Astrocyte (in vitro differentiated cells and primary cell): Measurements from ENCODE around the gene ARSI. TPM values are rescaled to one million over a fixed set of nuclear protein-coding genes. Genes with fewer than 3 reads are reported as not detected.

Source experiments
- DNase-seq: peaks from one replicate; pipeline ENCODE4 v3.0.0-alpha.2; 2010; ENCODE audit warnings: low read depth
- FAIRE-seq: peaks from 2 replicates; lab custom pipeline; 2011; peaks lifted over from hg19 to GRCh38; lab: Jason Lieb, UNC
- H2AFZ ChIP-seq: 2 replicates; pipeline ENCODE4 v1.6.0; 2012; ENCODE audit warnings: low read depth, low read length, inconsistent platforms
- H3K27ac ChIP-seq: 2 replicates; pipeline ENCODE4 v1.5.1; 2011; ENCODE audit warnings: low read depth, low read length, inconsistent platforms
- H3K27me3 ChIP-seq: 2 replicates; pipeline ENCODE4 v1.6.0; 2011; ENCODE audit warnings: low read length, inconsistent platforms; ENCODE audit not compliant: insufficient read depth
- H3K36me3 ChIP-seq: 2 replicates; pipeline ENCODE4 v1.5.1; 2011; ENCODE audit warnings: low read length, inconsistent platforms; ENCODE audit not compliant: insufficient read depth
- H3K4me1 ChIP-seq: 2 replicates; pipeline ENCODE4 v1.5.1; 2011; ENCODE audit warnings: low read length, inconsistent platforms; ENCODE audit not compliant: insufficient read depth
- H3K4me2 ChIP-seq: 2 replicates; pipeline ENCODE4 v1.6.0; 2012; ENCODE audit warnings: low read length, inconsistent platforms
- H3K4me3 ChIP-seq: 2 replicates; pipeline ENCODE4 v1.5.1; 2011; ENCODE audit warnings: low read depth, mild to moderate bottlenecking, low read length, inconsistent platforms; ENCODE audit not compliant: insufficient read depth
- H3K79me2 ChIP-seq: 2 replicates; pipeline ENCODE4 v1.6.0; 2012; ENCODE audit warnings: mild to moderate bottlenecking, low read length, inconsistent platforms; ENCODE audit not compliant: insufficient read depth
- H3K9ac ChIP-seq: 2 replicates; pipeline ENCODE4 v1.6.0; 2012; ENCODE audit warnings: mild to moderate bottlenecking, low read length, inconsistent platforms
- H3K9me3 ChIP-seq: 2 replicates; pipeline ENCODE4 v1.5.1; 2012; ENCODE audit warnings: low read depth, mild to moderate bottlenecking, low read length, inconsistent platforms; ENCODE audit not compliant: insufficient read depth
- H4K20me1 ChIP-seq: 2 replicates; pipeline ENCODE4 v1.6.0; 2012; ENCODE audit warnings: low read length, inconsistent platforms; ENCODE audit not compliant: insufficient read depth
- H3K27ac Mint-ChIP-seq: one replicate; pipeline ENCODE4 v1.8.0; 2021; ENCODE audit warnings: mild to moderate bottlenecking, mixed read lengths; ENCODE audit not compliant: unreplicated experiment
- H3K27me3 Mint-ChIP-seq: one replicate; pipeline ENCODE4 v1.8.0; 2021; ENCODE audit warnings: low read depth, mixed read lengths; ENCODE audit not compliant: unreplicated experiment
- H3K36me3 Mint-ChIP-seq: one replicate; pipeline ENCODE4 v1.8.0; 2021; ENCODE audit warnings: low read depth, mixed read lengths; ENCODE audit not compliant: unreplicated experiment
- H3K4me1 Mint-ChIP-seq: one replicate; pipeline ENCODE4 v1.8.0; 2021; ENCODE audit warnings: low read depth, mixed read lengths; ENCODE audit not compliant: unreplicated experiment
- H3K4me3 Mint-ChIP-seq: one replicate; pipeline ENCODE4 v1.8.0; 2021; ENCODE audit warnings: mild to moderate bottlenecking, moderate library complexity, mixed read lengths; ENCODE audit not compliant: unreplicated experiment
- H3K9me3 Mint-ChIP-seq: one replicate; pipeline ENCODE4 v1.8.0; 2021; ENCODE audit warnings: mild to moderate bottlenecking, mixed read lengths; ENCODE audit not compliant: unreplicated experiment
- EZH2 ChIP-seq: IDR thresholded peaks from 2 replicates; pipeline ENCODE4 v1.6.1; 2012; ENCODE audit warnings: mild to moderate bottlenecking, low read length, inconsistent platforms; ENCODE audit not compliant: insufficient read depth
- total RNA-seq: library from RNA; stranded (reverse); gene quantifications from 2 replicates; pipeline ENCODE4 v1.2.1, GENCODE V29; 2021
- TF ChIP-seq, protein P1 (sequence below): IDR thresholded peaks from 2 replicates; pipeline ENCODE4 v1.5.1; 2011; ENCODE audit warnings: low read depth, mild to moderate bottlenecking, inconsistent platforms, low read length, moderate library complexity; ENCODE audit not compliant: insufficient read depth

The ARSI gene
- total RNA-seq, 1 donor from 2014 or later: 23.0 TPM

DNA sequence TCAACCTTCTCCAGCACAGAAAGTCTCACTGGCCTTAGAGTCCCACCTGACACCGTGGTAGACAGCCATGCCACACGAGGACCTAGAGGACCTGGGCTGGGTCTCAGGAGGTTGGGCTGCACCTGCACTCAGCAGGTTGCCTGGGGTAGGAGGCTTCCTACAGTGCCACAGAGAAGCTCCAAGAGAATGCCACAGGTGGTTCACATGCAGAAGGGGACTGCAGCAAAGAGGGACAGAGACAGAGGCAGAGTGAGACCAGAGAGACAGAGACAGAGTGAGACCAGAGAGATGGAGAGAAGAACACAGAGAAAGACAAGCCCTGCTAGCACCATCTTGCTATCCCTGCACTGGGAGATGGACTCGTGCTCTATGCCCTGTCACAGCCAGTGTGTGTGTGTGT, 18.8 kb downstream of the ARSI start:
- H2AFZ ChIP-seq: no peak overlapping the region
- TF ChIP-seq EZH2: no peak
- TF ChIP-seq, protein P1, sequence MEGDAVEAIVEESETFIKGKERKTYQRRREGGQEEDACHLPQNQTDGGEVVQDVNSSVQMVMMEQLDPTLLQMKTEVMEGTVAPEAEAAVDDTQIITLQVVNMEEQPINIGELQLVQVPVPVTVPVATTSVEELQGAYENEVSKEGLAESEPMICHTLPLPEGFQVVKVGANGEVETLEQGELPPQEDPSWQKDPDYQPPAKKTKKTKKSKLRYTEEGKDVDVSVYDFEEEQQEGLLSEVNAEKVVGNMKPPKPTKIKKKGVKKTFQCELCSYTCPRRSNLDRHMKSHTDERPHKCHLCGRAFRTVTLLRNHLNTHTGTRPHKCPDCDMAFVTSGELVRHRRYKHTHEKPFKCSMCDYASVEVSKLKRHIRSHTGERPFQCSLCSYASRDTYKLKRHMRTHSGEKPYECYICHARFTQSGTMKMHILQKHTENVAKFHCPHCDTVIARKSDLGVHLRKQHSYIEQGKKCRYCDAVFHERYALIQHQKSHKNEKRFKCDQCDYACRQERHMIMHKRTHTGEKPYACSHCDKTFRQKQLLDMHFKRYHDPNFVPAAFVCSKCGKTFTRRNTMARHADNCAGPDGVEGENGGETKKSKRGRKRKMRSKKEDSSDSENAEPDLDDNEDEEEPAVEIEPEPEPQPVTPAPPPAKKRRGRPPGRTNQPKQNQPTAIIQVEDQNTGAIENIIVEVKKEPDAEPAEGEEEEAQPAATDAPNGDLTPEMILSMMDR: no peak
- H3K27me3 ChIP-seq: no peaks in the 10 kb centered on the region
- no peaks in the 10 kb centered on the region for H3K36me3 ChIP-seq
- H3K4me3 ChIP-seq: no peak overlapping the region
- Mint-ChIP-seq H3K9me3 (peaks cover 2% of the 10 kb centered on the region), H3K4me1 (peaks cover 20% of the 10 kb centered on the region), H3K27me3 (peaks cover 15% of the 10 kb centered on the region), H3K27ac (no peak overlapping the region), H3K36me3 (peaks cover 2% of the 10 kb centered on the region), H3K4me3 (no peak overlapping the region)
- H3K9ac ChIP-seq: no peak overlapping the region
- H3K4me1 ChIP-seq: peaks cover 14% of the 10 kb centered on the region
- DNase-seq: no peak
- FAIRE-seq: no peak
- no peak overlapping the region for H3K4me2 ChIP-seq
- no peaks in the 10 kb centered on the region for H3K9me3 ChIP-seq
- H4K20me1 ChIP-seq: no peaks in the 10 kb centered on the region
- H3K27ac ChIP-seq: no peak overlapping the region
- no peaks in the 10 kb centered on the region for H3K79me2 ChIP-seq

DNA sequence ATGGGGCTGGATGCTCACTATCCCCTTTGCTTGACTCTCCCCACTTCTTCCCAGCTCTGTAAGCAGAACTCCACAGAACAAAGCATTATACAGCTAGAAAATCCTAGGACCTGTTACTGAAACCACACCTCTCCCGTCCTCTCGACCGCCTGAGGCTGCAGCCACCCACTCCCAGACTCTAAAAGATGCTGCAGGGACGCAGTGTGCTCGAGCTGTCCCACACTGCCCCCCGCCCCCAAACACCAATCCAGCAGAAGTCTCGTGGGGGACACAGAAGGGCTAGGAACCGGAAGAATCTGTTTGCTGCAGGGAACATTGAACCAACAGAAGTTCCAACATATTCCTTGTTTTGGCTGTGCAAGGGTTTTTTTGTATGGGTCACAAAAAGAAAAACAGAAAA, 20.7 kb downstream of the ARSI start:
- no peak for FAIRE-seq
- peaks cover 31% of the 10 kb centered on the region for H3K4me1 Mint-ChIP-seq

More for the DNA sequence above, 20.7 kb downstream of the ARSI start:
- no peak overlapping the region for H3K4me3 Mint-ChIP-seq
- Histone ChIP-seq H3K27me3 (no peaks in the 10 kb centered on the region), H3K79me2 (no peaks in the 10 kb centered on the region), H4K20me1 (no peaks in the 10 kb centered on the region), H2AFZ (no peak overlapping the region), H3K4me3 (no peak overlapping the region), H3K9ac (no peak overlapping the region), H3K27ac (no peak overlapping the region), H3K36me3 (no peaks in the 10 kb centered on the region), H3K4me1 (peaks cover 24% of the 10 kb centered on the region), H3K9me3 (no peaks in the 10 kb centered on the region), H3K4me2 (no peak overlapping the region)
- peaks cover 2% of the 10 kb centered on the region for H3K36me3 Mint-ChIP-seq
- no peak for DNase-seq
- no peak for TF ChIP-seq EZH2
- TF ChIP-seq, protein P1: no peak
- peaks cover 2% of the 10 kb centered on the region for H3K9me3 Mint-ChIP-seq
- H3K27me3 Mint-ChIP-seq: peaks cover 15% of the 10 kb centered on the region
- H3K27ac Mint-ChIP-seq: no peak overlapping the region
